Breast epithelium (tissue), 4 donors: ENCODE results near the gene SLC6A17. TPM values are rescaled to one million over a fixed set of nuclear protein-coding genes. Genes with fewer than 3 reads are reported as not detected.
A peak's percentile ranks its signal among the peaks of the same experiment; 100 is the strongest.

Source experiments
- DNase-seq, 2 donors: peaks; one replicate each; pipeline ENCODE4 v3.0.0-alpha.2; 2019; ENCODE audit warnings: low spot score in 2 of 2
- H3K27ac ChIP-seq, 2 donors: fragments of 200-600 bp; sonication (generic) in 1 of 2; one replicate each; pipeline ENCODE4 v1.5.1; 2016 to 2019; ENCODE audit warnings: mild to moderate bottlenecking in 1 of 2
- H3K27me3 ChIP-seq, 2 donors: fragments of 200-600 bp; sonication (generic) in 1 of 2; one replicate each; pipeline versions ENCODE4 v1.5.1 to v1.6.0; 2017 to 2019; ENCODE audit warnings: control low read depth in 1 of 2, mild to moderate bottlenecking in 1 of 2
- H3K36me3 ChIP-seq: fragments of 200-600 bp; one replicate; pipeline ENCODE4 v1.5.1; 2019
- H3K4me1 ChIP-seq, 2 donors: fragments of 200-600 bp; sonication (generic); one replicate each; pipeline ENCODE4 v1.5.1; 2016 to 2019; ENCODE audit warnings: control low read depth in 1 of 2
- H3K4me3 ChIP-seq, 3 donors: fragments of 200-600 bp; sonication (generic); 1 replicate in 2 of 3; 2 replicates in 1 of 3; pipeline ENCODE4 v1.5.1; 2016 to 2019; ENCODE audit warnings: mild to moderate bottlenecking in 3 of 3, moderate library complexity in 2 of 3
- H3K9me3 ChIP-seq, 2 donors: fragments of 200-600 bp; sonication (generic) in 1 of 2; one replicate each; pipeline ENCODE4 v1.5.1; 2016 to 2019; ENCODE audit warnings: control low read depth in 1 of 2
- CTCF ChIP-seq, 3 donors: fragments of 450-650 bp; IDR thresholded peaks; one replicate each; pipeline ENCODE4 v1.5.1; 2016 to 2017; ENCODE audit warnings: antibody characterized with exemption in 3 of 3, mild to moderate bottlenecking in 3 of 3, moderate library complexity in 3 of 3
- POLR2A ChIP-seq: fragments of 450-650 bp; IDR thresholded peaks from one replicate; pipeline ENCODE4 v1.6.1; 2016; ENCODE audit warnings: antibody characterized with exemption, mild to moderate bottlenecking, moderate library complexity
- POLR2AphosphoS5 ChIP-seq, 3 donors: sonication (generic); formaldehyde crosslinking; IDR thresholded peaks; one replicate each; pipeline ENCODE4 v1.6.1; 2017; ENCODE audit warnings: antibody characterized with exemption in 3 of 3
- intact Hi-C: fragments of 100-400 bp; cut with DNase I; formaldehyde crosslinking; loops from one replicate; pipeline ENCODE4 v1.15.1; 2023; ENCODE audit warnings: low total_unique reads
- total RNA-seq, 3 donors: library from RNA; depleted of rRNA; stranded (reverse); fragments of >200 nt; gene quantifications; one replicate each; pipeline ENCODE4 v1.1.0, GENCODE V29; 2016

SLC6A17 gene
- total RNA-seq, 3 donors from 2014 or later, result under 0.01 to 0.29 (median under 0.01) TPM

DNA sequence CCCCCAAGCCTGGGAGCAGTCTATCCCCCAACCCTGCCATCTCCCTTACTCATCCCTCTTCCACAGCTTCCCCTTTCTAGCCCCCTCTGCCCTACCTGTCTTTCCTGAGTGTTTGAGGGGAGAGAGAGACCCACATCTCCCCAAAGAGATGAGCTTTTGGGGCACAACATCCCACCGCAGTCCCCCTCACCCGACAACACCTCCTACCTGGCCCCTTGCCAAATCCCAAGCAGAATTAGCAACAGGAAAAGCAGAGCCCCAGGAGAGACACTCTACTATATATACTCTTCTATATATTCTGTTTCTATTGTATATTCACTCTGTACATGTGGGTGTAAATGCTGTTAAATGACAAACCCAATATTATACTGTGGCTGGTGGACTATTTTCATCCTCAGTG is 49.9 kb downstream of the SLC6A17 start:
- TF ChIP-seq POLR2A, result no peak
- no peak for TF ChIP-seq CTCF (IDR thresholded peaks at IDR 0.05)
- no peaks in the 10 kb centered on the region for H3K9me3 ChIP-seq
- intact Hi-C loops, result no loop called here
- H3K36me3 ChIP-seq, result no peaks in the 10 kb centered on the region
- H3K4me1 ChIP-seq, result no peaks in the 10 kb centered on the region
- no peak for DNase-seq
- no peak overlapping the region for H3K27ac ChIP-seq
- no peaks in the 10 kb centered on the region for H3K27me3 ChIP-seq
- no peak overlapping the region for H3K4me3 ChIP-seq

GRCh38 chr1:110200666-110201065 is 50.4 kb downstream of the SLC6A17 start:
- intact Hi-C loops, result no loop called here
- Histone ChIP-seq H3K27ac (no peak overlapping the region), H3K9me3 (no peaks in the 10 kb centered on the region), H3K36me3 (no peaks in the 10 kb centered on the region), H3K4me3 (no peak overlapping the region), H3K4me1 (no peaks in the 10 kb centered on the region), H3K27me3 (no peaks in the 10 kb centered on the region)
- DNase-seq, result no peak
- TF ChIP-seq POLR2AphosphoS5 (IDR thresholded peaks at IDR 0.05) (no peak), POLR2A (no peak), CTCF (IDR thresholded peaks at IDR 0.05) (no peak)

DNA sequence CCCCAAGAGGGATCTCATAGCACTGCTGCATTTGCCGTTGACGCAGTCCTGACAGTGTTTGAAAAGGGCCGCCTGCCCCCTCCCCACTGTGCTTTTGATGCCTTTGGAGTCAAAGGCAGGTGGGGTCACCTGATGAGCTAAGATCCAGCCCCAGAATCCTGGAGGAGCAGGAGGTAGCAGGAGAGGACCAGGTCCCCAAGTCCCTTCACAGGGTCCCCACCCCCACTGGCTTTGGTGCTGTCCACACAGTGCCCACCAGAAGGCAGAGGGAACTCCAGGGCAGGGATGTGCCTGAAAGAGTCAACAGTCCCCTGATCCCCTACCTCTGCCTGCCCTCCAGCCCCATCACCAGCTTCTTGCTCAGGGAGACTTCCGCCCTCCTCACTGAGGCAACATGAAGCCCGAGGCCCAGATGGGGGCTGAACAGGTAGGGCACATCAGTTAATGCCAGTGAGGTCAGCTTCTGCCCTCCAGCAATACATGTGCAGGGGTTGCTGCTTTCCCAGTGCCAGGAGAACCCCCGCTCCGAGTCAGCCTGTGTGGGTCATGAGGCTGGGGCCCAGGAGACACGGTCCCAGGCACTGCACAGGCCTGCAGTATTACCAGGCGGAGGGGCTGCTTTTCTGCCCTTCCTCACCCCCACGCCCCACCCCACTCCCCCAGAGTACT is 51.0 kb downstream of the SLC6A17 start:
- Histone ChIP-seq H3K4me3 (no peak overlapping the region), H3K4me1 (no peaks in the 10 kb centered on the region), H3K36me3 (no peaks in the 10 kb centered on the region), H3K9me3 (no peaks in the 10 kb centered on the region), H3K27me3 (no peaks in the 10 kb centered on the region), H3K27ac (no peak overlapping the region)
- TF ChIP-seq CTCF (IDR thresholded peaks at IDR 0.05), result no peak
- TF ChIP-seq POLR2A, result no peak
- no peak for TF ChIP-seq POLR2AphosphoS5 (IDR thresholded peaks at IDR 0.05)
- DNase-seq, result no peak
- intact Hi-C loops, result no loop called here

DNA sequence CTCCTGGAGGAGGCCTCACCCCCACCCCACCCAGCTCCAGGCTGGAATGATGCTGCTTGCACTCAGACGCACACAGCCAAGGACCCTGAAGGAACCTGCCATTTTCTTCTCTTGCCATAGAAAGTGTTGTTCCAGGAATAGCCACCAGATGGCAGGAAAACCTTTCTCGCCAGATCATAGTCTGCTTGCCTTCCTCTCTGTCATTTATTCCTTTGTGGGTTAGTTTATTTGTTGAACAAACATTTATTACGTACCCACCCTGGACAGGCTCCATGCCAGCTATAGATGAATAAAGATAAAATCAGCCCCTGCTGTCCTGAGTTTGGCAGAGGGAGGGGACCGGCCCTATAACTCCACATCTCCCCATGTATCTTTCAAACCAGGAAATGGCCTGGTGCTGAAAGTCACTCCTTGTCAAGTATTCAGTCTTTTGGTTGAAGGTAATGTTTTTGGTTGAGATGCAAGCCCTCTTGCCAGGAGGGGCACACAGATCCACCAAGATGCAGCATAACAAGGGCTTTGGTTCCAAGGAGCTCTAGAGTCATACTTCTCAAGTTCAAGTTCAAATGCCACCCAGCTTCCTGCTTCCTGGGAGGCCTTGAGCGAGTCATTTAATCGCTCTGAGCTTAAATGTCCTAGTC is 52.8 kb downstream of the SLC6A17 start:
- no peak for DNase-seq
- TF ChIP-seq POLR2AphosphoS5 (IDR thresholded peaks at IDR 0.05), result no peak
- peak; percentile 90 to 93 (median 91) for TF ChIP-seq CTCF (IDR thresholded peaks at IDR 0.05)
- no peak for TF ChIP-seq POLR2A
- no peaks in the 10 kb centered on the region for H3K27me3 ChIP-seq
- H3K4me1 ChIP-seq, result no peaks in the 10 kb centered on the region
- H3K4me3 ChIP-seq, result no peak overlapping the region
- H3K36me3 ChIP-seq, result no peaks in the 10 kb centered on the region
- H3K27ac ChIP-seq, result no peak overlapping the region
- no peaks in the 10 kb centered on the region for H3K9me3 ChIP-seq
- intact Hi-C loops, result no loop called here

GRCh38 chr1:110205156-110205555 is 54.9 kb downstream of the SLC6A17 start:
- H3K9me3 ChIP-seq, result no peaks in the 10 kb centered on the region
- TF ChIP-seq POLR2AphosphoS5 (IDR thresholded peaks at IDR 0.05), result no peak
- TF ChIP-seq POLR2A, result no peak
- TF ChIP-seq CTCF (IDR thresholded peaks at IDR 0.05), result no peak
- intact Hi-C loops, result loop anchor here (5.0 kb wide), 1 partner anchor 207 kb away; no protein-coding TSS in a partner anchor
- H3K27me3 ChIP-seq, result no peaks in the 10 kb centered on the region
- H3K4me3 ChIP-seq, result no peak overlapping the region
- DNase-seq, result no peak
- no peaks in the 10 kb centered on the region for H3K4me1 ChIP-seq
- no peak overlapping the region for H3K27ac ChIP-seq
- H3K36me3 ChIP-seq, result no peaks in the 10 kb centered on the region
